ENCODE measurements around the gene RHBDF2.

DNA sequence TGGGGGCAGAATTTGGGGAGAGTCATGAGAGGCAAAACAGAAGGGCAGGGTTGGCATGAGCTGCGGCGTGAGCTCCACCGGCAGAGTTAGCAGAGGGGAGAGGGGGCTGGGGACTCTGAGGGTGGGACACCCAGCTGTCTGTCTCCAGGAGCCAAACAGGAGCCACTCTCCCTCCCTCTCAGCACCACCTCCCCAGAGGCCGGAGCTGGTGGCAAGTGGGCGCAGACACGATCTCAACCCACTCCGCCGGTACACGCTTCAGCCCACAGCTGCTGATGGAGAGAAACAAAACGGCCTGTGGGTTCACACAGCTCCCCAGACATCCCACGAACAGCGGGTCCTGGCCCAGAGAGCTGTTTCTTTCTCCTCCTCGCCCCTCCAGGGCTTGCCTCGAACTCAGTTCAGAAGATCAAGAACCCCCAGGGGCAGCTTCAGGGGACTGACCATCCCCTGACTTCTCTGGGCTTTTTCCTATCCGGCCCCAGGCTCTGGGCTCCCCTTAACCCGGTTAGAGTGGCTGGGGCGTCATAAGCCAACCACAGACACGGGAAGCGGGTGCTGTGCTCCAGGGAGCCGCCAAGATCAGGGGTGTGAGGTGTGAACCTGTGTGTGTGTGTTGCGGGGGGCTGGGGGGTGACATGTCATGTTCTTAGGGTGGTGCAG, 7.6 kb downstream of the RHBDF2 start:
- TF ChIP-seq, protein P1, sequence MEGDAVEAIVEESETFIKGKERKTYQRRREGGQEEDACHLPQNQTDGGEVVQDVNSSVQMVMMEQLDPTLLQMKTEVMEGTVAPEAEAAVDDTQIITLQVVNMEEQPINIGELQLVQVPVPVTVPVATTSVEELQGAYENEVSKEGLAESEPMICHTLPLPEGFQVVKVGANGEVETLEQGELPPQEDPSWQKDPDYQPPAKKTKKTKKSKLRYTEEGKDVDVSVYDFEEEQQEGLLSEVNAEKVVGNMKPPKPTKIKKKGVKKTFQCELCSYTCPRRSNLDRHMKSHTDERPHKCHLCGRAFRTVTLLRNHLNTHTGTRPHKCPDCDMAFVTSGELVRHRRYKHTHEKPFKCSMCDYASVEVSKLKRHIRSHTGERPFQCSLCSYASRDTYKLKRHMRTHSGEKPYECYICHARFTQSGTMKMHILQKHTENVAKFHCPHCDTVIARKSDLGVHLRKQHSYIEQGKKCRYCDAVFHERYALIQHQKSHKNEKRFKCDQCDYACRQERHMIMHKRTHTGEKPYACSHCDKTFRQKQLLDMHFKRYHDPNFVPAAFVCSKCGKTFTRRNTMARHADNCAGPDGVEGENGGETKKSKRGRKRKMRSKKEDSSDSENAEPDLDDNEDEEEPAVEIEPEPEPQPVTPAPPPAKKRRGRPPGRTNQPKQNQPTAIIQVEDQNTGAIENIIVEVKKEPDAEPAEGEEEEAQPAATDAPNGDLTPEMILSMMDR (IDR thresholded peaks at IDR 0.05) = no peak
- TF ChIP-seq EP300 (IDR thresholded peaks at IDR 0.05) = no peak
- TF ChIP-seq POLR2AphosphoS5 (IDR thresholded peaks at IDR 0.05) = no peak
- no peak for TF ChIP-seq POLR2A (IDR thresholded peaks at IDR 0.05)

Data from suprapubic skin (tissue), 4 donors.